Measurements from ENCODE around the gene TET3. TPM values are rescaled to one million over a fixed set of nuclear protein-coding genes. Genes with fewer than 3 reads are reported as not detected.

TET3 gene
- total RNA-seq, 1 experiment from 2014 or later, result 6.1 TPM

DNA sequence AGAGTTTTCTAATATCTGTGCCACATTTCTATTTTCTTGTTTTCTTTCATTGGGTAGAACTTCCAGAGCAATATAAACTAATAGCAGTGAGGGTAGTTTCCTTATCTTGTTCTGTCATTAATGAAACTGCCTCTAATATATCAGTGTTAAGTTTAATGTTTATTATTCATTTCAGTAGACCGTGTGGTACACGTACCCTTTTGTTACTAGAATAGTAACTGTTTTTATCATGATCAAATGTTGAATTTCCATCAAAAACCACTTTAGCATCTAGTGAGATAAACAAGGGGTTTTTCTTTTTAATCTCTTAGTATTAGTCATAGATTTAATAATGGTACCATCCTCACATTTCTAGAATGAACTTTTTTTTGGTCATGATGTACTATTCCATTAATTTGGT, 42.0 kb upstream of the TET3 start:
- ATAC-seq, result no peak
- H3K9me2 ChIP-seq (replicated peaks; ENCODE audit: low read length), result no peaks in the 10 kb centered on the region
- intact Hi-C loops (cut with micrococcal nuclease), result no loop called here
- peaks cover 32% of the 10 kb centered on the region for H3K36me3 ChIP-seq (ENCODE audit: low read depth, low read length)
- H3K4me1 ChIP-seq (ENCODE audit: insufficient read depth, low read length), result peaks cover 15% of the 10 kb centered on the region
- CTCF ChIA-PET, result no interaction called here
- TF ChIP-seq EZH2 (IDR thresholded peaks at IDR 0.05; ENCODE audit: low read length, unreplicated experiment), result no peak
- no peak for TF ChIP-seq EZH2phosphoT487 (IDR thresholded peaks at IDR 0.05; ENCODE audit: borderline replicate concordance, low read length)
- TF ChIP-seq, protein P1, sequence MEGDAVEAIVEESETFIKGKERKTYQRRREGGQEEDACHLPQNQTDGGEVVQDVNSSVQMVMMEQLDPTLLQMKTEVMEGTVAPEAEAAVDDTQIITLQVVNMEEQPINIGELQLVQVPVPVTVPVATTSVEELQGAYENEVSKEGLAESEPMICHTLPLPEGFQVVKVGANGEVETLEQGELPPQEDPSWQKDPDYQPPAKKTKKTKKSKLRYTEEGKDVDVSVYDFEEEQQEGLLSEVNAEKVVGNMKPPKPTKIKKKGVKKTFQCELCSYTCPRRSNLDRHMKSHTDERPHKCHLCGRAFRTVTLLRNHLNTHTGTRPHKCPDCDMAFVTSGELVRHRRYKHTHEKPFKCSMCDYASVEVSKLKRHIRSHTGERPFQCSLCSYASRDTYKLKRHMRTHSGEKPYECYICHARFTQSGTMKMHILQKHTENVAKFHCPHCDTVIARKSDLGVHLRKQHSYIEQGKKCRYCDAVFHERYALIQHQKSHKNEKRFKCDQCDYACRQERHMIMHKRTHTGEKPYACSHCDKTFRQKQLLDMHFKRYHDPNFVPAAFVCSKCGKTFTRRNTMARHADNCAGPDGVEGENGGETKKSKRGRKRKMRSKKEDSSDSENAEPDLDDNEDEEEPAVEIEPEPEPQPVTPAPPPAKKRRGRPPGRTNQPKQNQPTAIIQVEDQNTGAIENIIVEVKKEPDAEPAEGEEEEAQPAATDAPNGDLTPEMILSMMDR (conservative IDR thresholded peaks at IDR 0.05; ENCODE audit: low read depth, low read length), result no peak
- H4K20me1 ChIP-seq (ENCODE audit: low read length), result peaks cover 15% of the 10 kb centered on the region; the same call in 1 of the 2 replicates
- no peak for DNase-seq
- BruUV-seq (replicated peaks), result no TSS peak
- H3K9ac ChIP-seq (ENCODE audit: low read length), result no peak overlapping the region
- POLR2A ChIA-PET (ENCODE audit: unreplicated experiment), result no interaction called here
- H3K4me2 ChIP-seq (ENCODE audit: low read length), result no peak overlapping the region
- no peak overlapping the region for H2AFZ ChIP-seq (ENCODE audit: low read length)
- H3K27me3 ChIP-seq (ENCODE audit: low read length), result no peaks in the 10 kb centered on the region
- no peak overlapping the region for H3K27ac ChIP-seq (ENCODE audit: low read length)
- no peaks in the 10 kb centered on the region for H3F3A ChIP-seq (ENCODE audit: low read length, unreplicated experiment)
- peaks cover 70% of the 10 kb centered on the region for H3K79me2 ChIP-seq (ENCODE audit: low read length)
- H3K4me3 ChIP-seq (ENCODE audit: low read length), result no peak overlapping the region
- H3K9me3 ChIP-seq (ENCODE audit: low read length), result no peaks in the 10 kb centered on the region

DNA sequence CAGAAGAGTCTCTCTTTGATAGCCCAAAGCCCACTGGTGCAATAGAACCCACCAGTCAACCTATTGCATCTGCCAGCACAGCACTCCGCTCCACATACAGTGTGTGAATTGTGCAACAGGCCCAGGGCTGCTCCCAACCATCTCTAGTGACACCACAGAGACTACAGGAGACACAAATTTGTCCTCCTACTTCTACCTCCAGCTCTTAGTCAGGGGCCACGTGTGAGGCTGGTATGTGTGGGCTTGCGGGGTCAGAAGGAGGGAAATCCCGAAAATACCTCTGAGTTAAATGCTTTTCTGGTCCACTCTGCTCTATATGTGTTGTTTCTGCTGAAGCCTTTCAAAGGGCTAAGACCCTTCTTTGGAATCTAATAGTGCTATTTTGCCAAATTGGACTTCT, 40.0 kb upstream of the TET3 start:
- BruUV-seq (replicated peaks), result no TSS peak
- no peak overlapping the region for H3K9ac ChIP-seq (ENCODE audit: low read length)
- no peak overlapping the region for H3K4me2 ChIP-seq (ENCODE audit: low read length)
- no peaks in the 10 kb centered on the region for H3K27me3 ChIP-seq (ENCODE audit: low read length)
- TF ChIP-seq EZH2phosphoT487 (IDR thresholded peaks at IDR 0.05; ENCODE audit: borderline replicate concordance, low read length), result no peak
- no peak for TF ChIP-seq EZH2 (IDR thresholded peaks at IDR 0.05; ENCODE audit: low read length, unreplicated experiment)
- TF ChIP-seq, protein P1 (conservative IDR thresholded peaks at IDR 0.05; ENCODE audit: low read depth, low read length), result no peak
- peaks cover 52% of the 10 kb centered on the region for H3K79me2 ChIP-seq (ENCODE audit: low read length)
- H3K9me3 ChIP-seq (ENCODE audit: low read length), result no peaks in the 10 kb centered on the region
- H3K27ac ChIP-seq (ENCODE audit: low read length), result no peak overlapping the region
- ChIA-PET POLR2A (ENCODE audit: unreplicated experiment) (no interaction called here), CTCF (no interaction called here)
- no peak overlapping the region for H3K4me3 ChIP-seq (ENCODE audit: low read length)
- no peaks in the 10 kb centered on the region for H3K4me1 ChIP-seq (ENCODE audit: insufficient read depth, low read length)
- ATAC-seq (no peak), DNase-seq (no peak)
- no peak overlapping the region for H2AFZ ChIP-seq (ENCODE audit: low read length)
- no peaks in the 10 kb centered on the region for H3F3A ChIP-seq (ENCODE audit: low read length, unreplicated experiment)
- H3K36me3 ChIP-seq (ENCODE audit: low read depth, low read length), result peaks cover 46% of the 10 kb centered on the region
- intact Hi-C loops (cut with micrococcal nuclease), result no loop called here
- no peaks in the 10 kb centered on the region for H3K9me2 ChIP-seq (replicated peaks; ENCODE audit: low read length)
- H4K20me1 ChIP-seq (ENCODE audit: low read length), result peaks cover 4% of the 10 kb centered on the region; the same call in 1 of the 2 replicates

DNA sequence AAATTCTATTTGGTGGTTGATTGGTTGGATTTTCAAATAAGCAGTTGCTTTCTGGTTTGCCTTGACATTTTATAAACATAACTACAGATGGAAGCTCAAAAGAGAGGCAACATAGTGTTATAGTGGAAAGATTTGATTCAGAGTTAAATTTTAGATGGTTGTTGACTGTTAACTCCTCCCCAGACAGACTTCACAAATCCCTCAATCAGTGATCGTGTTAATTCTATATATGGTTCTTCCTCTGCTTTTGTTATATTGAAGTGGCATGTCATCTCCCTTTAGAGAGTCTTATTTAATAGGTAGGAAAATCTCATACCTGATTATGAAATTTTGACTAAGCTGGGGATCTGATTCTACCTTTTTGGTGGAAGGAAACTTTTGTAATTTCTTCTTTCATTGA, 38.5 kb upstream of the TET3 start:
- DNase-seq (no peak), ATAC-seq (no peak)
- H4K20me1 ChIP-seq (ENCODE audit: low read length), result no peaks in the 10 kb centered on the region
- ChIA-PET POLR2A (ENCODE audit: unreplicated experiment) (no interaction called here), CTCF (no interaction called here)
- H3K9me3 ChIP-seq (ENCODE audit: low read length), result no peaks in the 10 kb centered on the region
- no peak overlapping the region for H3K4me3 ChIP-seq (ENCODE audit: low read length)
- no peak overlapping the region for H2AFZ ChIP-seq (ENCODE audit: low read length)
- peaks cover 37% of the 10 kb centered on the region for H3K79me2 ChIP-seq (ENCODE audit: low read length)
- H3K4me2 ChIP-seq (ENCODE audit: low read length), result no peak overlapping the region
- TF ChIP-seq, protein P1 (conservative IDR thresholded peaks at IDR 0.05; ENCODE audit: low read depth, low read length), result no peak
- no peak for TF ChIP-seq EZH2phosphoT487 (IDR thresholded peaks at IDR 0.05; ENCODE audit: borderline replicate concordance, low read length)
- TF ChIP-seq EZH2 (IDR thresholded peaks at IDR 0.05; ENCODE audit: low read length, unreplicated experiment), result no peak
- H3K9me2 ChIP-seq (replicated peaks; ENCODE audit: low read length), result no peaks in the 10 kb centered on the region
- intact Hi-C loops (cut with micrococcal nuclease), result no loop called here
- no peak overlapping the region for H3K9ac ChIP-seq (ENCODE audit: low read length)
- no peak overlapping the region for H3K27ac ChIP-seq (ENCODE audit: low read length)
- no peaks in the 10 kb centered on the region for H3F3A ChIP-seq (ENCODE audit: low read length, unreplicated experiment)
- no peaks in the 10 kb centered on the region for H3K4me1 ChIP-seq (ENCODE audit: insufficient read depth, low read length)
- peaks cover 54% of the 10 kb centered on the region for H3K36me3 ChIP-seq (ENCODE audit: low read depth, low read length)
- BruUV-seq (replicated peaks), result no TSS peak
- no peaks in the 10 kb centered on the region for H3K27me3 ChIP-seq (ENCODE audit: low read length)
